NCI-H146 (cell line): ENCODE results near the gene IMMP2L.

ENCODE experiments used
- DNase-seq: peaks from one replicate; lab custom pipeline; 2025; lab: John Stamatoyannopoulos, UW

Gene IMMP2L

GRCh38 chr7:111147708-111148533, 414.4 kb downstream of the IMMP2L start:
- no peak for DNase-seq

- DNase-seq, result no peak
Measured at GRCh38 chr7:111146136-111146535, 416.2 kb downstream of the IMMP2L start.

- no peak for DNase-seq
Measured at GRCh38 chr7:111145472-111145871, 416.8 kb downstream of the IMMP2L start.

GRCh38 chr7:111140091-111140865, 422.0 kb downstream of the IMMP2L start:
- DNase-seq, result no peak

GRCh38 chr7:111138586-111138985, 423.7 kb downstream of the IMMP2L start:
- no peak for DNase-seq

GRCh38 chr7:111138193-111138569, 424.1 kb downstream of the IMMP2L start:
- DNase-seq, result no peak

- no peak for DNase-seq
Measured at GRCh38 chr7:111137296-111138192, 424.7 kb downstream of the IMMP2L start.

GRCh38 chr7:111132833-111133232, 429.5 kb downstream of the IMMP2L start:
- DNase-seq, result no peak

GRCh38 chr7:111129435-111129834, 432.9 kb downstream of the IMMP2L start:
- DNase-seq, result no peak

GRCh38 chr7:111126987-111127386, 435.3 kb downstream of the IMMP2L start:
- DNase-seq, result no peak

- DNase-seq, result no peak
Measured at GRCh38 chr7:111115966-111116365, 446.3 kb downstream of the IMMP2L start.

- DNase-seq, result no peak
Measured at GRCh38 chr7:111113263-111114017, 448.9 kb downstream of the IMMP2L start.

- DNase-seq, result no peak
Measured at GRCh38 chr7:111112439-111112838, 449.9 kb downstream of the IMMP2L start.

- peak; percentile 17 for DNase-seq
Measured at GRCh38 chr7:111108496-111108895, 453.8 kb downstream of the IMMP2L start.

- DNase-seq, result peak; percentile 29
Measured at GRCh38 chr7:111108000-111108399, 454.3 kb downstream of the IMMP2L start.

- no peak for DNase-seq
Measured at GRCh38 chr7:111107579-111107978, 454.7 kb downstream of the IMMP2L start.

- DNase-seq, result no peak
Measured at GRCh38 chr7:111105269-111105668, 457.0 kb downstream of the IMMP2L start.

- DNase-seq, result no peak
Measured at GRCh38 chr7:111104710-111105109, 457.6 kb downstream of the IMMP2L start.

- no peak for DNase-seq
Measured at GRCh38 chr7:111103678-111104274, 458.5 kb downstream of the IMMP2L start.

GRCh38 chr7:111103136-111103535, 459.2 kb downstream of the IMMP2L start:
- no peak for DNase-seq
